ENCODE results near the gene EFHC1.

Gene EFHC1

GRCh38 chr6:52554684-52555280, 134.6 kb downstream of the EFHC1 start:
- H3K4me1 ChIP-seq (ENCODE audit: insufficient read depth, low read length), result peaks cover 40% of the 10 kb centered on the region

GRCh38 chr6:52555518-52556233, 135.5 kb downstream of the EFHC1 start:
- Histone ChIP-seq H3K9me3 (ENCODE audit: control insufficient read depth, insufficient read depth, low read length) (no peaks in the 10 kb centered on the region), H3K36me3 (ENCODE audit: insufficient read depth, low read length) (no peaks in the 10 kb centered on the region), H3K4me1 (ENCODE audit: insufficient read depth, low read length) (peaks cover 34% of the 10 kb centered on the region), H3K9ac (ENCODE audit: low read depth, low read length) (no peak overlapping the region)

More at GRCh38 chr6:52554684-52555280, 134.6 kb downstream of the EFHC1 start:
- Histone ChIP-seq H3K9ac (ENCODE audit: low read depth, low read length) (no peak overlapping the region), H3K36me3 (ENCODE audit: insufficient read depth, low read length) (no peaks in the 10 kb centered on the region), H3K9me3 (ENCODE audit: control insufficient read depth, insufficient read depth, low read length) (no peaks in the 10 kb centered on the region)

GRCh38 chr6:52557389-52558265, 137.5 kb downstream of the EFHC1 start:
- Histone ChIP-seq H3K4me1 (ENCODE audit: insufficient read depth, low read length) (peaks cover 15% of the 10 kb centered on the region), H3K36me3 (ENCODE audit: insufficient read depth, low read length) (no peaks in the 10 kb centered on the region), H3K9ac (ENCODE audit: low read depth, low read length) (no peak overlapping the region), H3K9me3 (ENCODE audit: control insufficient read depth, insufficient read depth, low read length) (no peaks in the 10 kb centered on the region)

GRCh38 chr6:52558266-52559000, 138.3 kb downstream of the EFHC1 start:
- peaks cover 11% of the 10 kb centered on the region for H3K4me1 ChIP-seq (ENCODE audit: insufficient read depth, low read length)
- no peaks in the 10 kb centered on the region for H3K36me3 ChIP-seq (ENCODE audit: insufficient read depth, low read length)
- no peak overlapping the region for H3K9ac ChIP-seq (ENCODE audit: low read depth, low read length)
- H3K9me3 ChIP-seq (ENCODE audit: control insufficient read depth, insufficient read depth, low read length), result no peaks in the 10 kb centered on the region

GRCh38 chr6:52560462-52560861, 140.3 kb downstream of the EFHC1 start:
- peaks cover 10% of the 10 kb centered on the region for H3K4me1 ChIP-seq (ENCODE audit: insufficient read depth, low read length)

GRCh38 chr6:52562911-52563310, 142.8 kb downstream of the EFHC1 start:
- H3K9ac ChIP-seq (ENCODE audit: low read depth, low read length), result no peak overlapping the region
- no peaks in the 10 kb centered on the region for H3K9me3 ChIP-seq (ENCODE audit: control insufficient read depth, insufficient read depth, low read length)
- no peaks in the 10 kb centered on the region for H3K36me3 ChIP-seq (ENCODE audit: insufficient read depth, low read length)
- peaks cover 16% of the 10 kb centered on the region for H3K4me1 ChIP-seq (ENCODE audit: insufficient read depth, low read length)

More at GRCh38 chr6:52560462-52560861, 140.3 kb downstream of the EFHC1 start:
- H3K9ac ChIP-seq (ENCODE audit: low read depth, low read length), result no peak overlapping the region
- H3K9me3 ChIP-seq (ENCODE audit: control insufficient read depth, insufficient read depth, low read length), result no peaks in the 10 kb centered on the region
- no peaks in the 10 kb centered on the region for H3K36me3 ChIP-seq (ENCODE audit: insufficient read depth, low read length)

GRCh38 chr6:52564856-52565255, 144.7 kb downstream of the EFHC1 start:
- H3K9me3 ChIP-seq (ENCODE audit: control insufficient read depth, insufficient read depth, low read length), result no peaks in the 10 kb centered on the region
- H3K4me1 ChIP-seq (ENCODE audit: insufficient read depth, low read length), result peaks cover 23% of the 10 kb centered on the region
- H3K36me3 ChIP-seq (ENCODE audit: insufficient read depth, low read length), result no peaks in the 10 kb centered on the region
- H3K9ac ChIP-seq (ENCODE audit: low read depth, low read length), result no peak overlapping the region

GRCh38 chr6:52566201-52566600, 146.1 kb downstream of the EFHC1 start:
- Histone ChIP-seq H3K36me3 (ENCODE audit: insufficient read depth, low read length) (no peaks in the 10 kb centered on the region), H3K9me3 (ENCODE audit: control insufficient read depth, insufficient read depth, low read length) (no peaks in the 10 kb centered on the region), H3K4me1 (ENCODE audit: insufficient read depth, low read length) (peaks cover 34% of the 10 kb centered on the region), H3K9ac (ENCODE audit: low read depth, low read length) (no peak overlapping the region)

- Histone ChIP-seq H3K9me3 (ENCODE audit: control insufficient read depth, insufficient read depth, low read length) (no peaks in the 10 kb centered on the region), H3K36me3 (ENCODE audit: insufficient read depth, low read length) (no peaks in the 10 kb centered on the region), H3K9ac (ENCODE audit: low read depth, low read length) (no peak overlapping the region), H3K4me1 (ENCODE audit: insufficient read depth, low read length) (peaks cover 35% of the 10 kb centered on the region)
These were observed 146.7 kb downstream of the EFHC1 start for GRCh38 chr6:52566853-52567279.

- Histone ChIP-seq H3K36me3 (ENCODE audit: insufficient read depth, low read length) (no peaks in the 10 kb centered on the region), H3K4me1 (ENCODE audit: insufficient read depth, low read length) (peaks cover 43% of the 10 kb centered on the region), H3K9me3 (ENCODE audit: control insufficient read depth, insufficient read depth, low read length) (no peaks in the 10 kb centered on the region), H3K9ac (ENCODE audit: low read depth, low read length) (no peak overlapping the region)
These were observed 148.2 kb downstream of the EFHC1 start for GRCh38 chr6:52568320-52568719.

GRCh38 chr6:52570291-52570700, 150.2 kb downstream of the EFHC1 start:
- H3K9ac ChIP-seq (ENCODE audit: low read depth, low read length), result no peak overlapping the region
- peaks cover 60% of the 10 kb centered on the region for H3K4me1 ChIP-seq (ENCODE audit: insufficient read depth, low read length)
- no peaks in the 10 kb centered on the region for H3K9me3 ChIP-seq (ENCODE audit: control insufficient read depth, insufficient read depth, low read length)
- no peaks in the 10 kb centered on the region for H3K36me3 ChIP-seq (ENCODE audit: insufficient read depth, low read length)

GRCh38 chr6:52571099-52571755, 151.1 kb downstream of the EFHC1 start:
- peaks cover 66% of the 10 kb centered on the region for H3K4me1 ChIP-seq (ENCODE audit: insufficient read depth, low read length)

GRCh38 chr6:52572536-52572935, 152.4 kb downstream of the EFHC1 start:
- Histone ChIP-seq H3K9ac (ENCODE audit: low read depth, low read length) (no peak overlapping the region), H3K36me3 (ENCODE audit: insufficient read depth, low read length) (no peaks in the 10 kb centered on the region), H3K9me3 (ENCODE audit: control insufficient read depth, insufficient read depth, low read length) (no peaks in the 10 kb centered on the region), H3K4me1 (ENCODE audit: insufficient read depth, low read length) (peaks cover 60% of the 10 kb centered on the region)

More at GRCh38 chr6:52571099-52571755, 151.1 kb downstream of the EFHC1 start:
- Histone ChIP-seq H3K9me3 (ENCODE audit: control insufficient read depth, insufficient read depth, low read length) (no peaks in the 10 kb centered on the region), H3K9ac (ENCODE audit: low read depth, low read length) (no peak overlapping the region), H3K36me3 (ENCODE audit: insufficient read depth, low read length) (no peaks in the 10 kb centered on the region)

Data from ES-I3 (cell line).